ENCODE data around the gene TTLL5.

The TTLL5 gene

GRCh38 chr14:75805646-75806045 lies 144.6 kb downstream of the TTLL5 start:
- no peak for TF ChIP-seq CTCF (IDR thresholded peaks at IDR 0.05; ENCODE audit: borderline replicate concordance, insufficient read depth, low read depth, low read length)
- no peak overlapping the region for H3K4me3 ChIP-seq (ENCODE audit: low read depth, low read length)

DNA sequence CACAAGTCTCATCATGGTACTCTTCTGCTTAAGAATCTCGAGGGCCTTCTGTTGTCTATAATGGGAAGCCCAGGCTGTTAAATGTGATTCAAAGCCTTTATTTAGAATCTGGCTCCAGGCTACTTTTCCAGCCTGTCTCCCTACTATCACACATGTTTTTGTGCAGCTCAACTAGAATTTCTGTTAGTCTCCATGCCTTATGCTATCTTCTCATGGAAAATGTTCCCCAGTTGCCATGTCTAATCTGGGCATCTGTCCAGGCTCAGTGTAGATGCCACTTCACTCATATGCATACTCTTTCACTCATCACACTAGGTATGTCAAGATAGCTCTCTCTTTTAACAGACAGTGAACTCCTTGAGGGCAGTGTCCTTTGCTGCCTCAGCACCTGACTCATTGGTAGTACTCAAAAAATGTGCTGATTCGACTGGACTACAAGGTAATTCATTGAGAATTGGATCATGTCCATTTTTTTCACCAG lies 145.3 kb downstream of the TTLL5 start:
- no peak overlapping the region for H3K4me3 ChIP-seq (ENCODE audit: low read depth, low read length)
- TF ChIP-seq CTCF (IDR thresholded peaks at IDR 0.05; ENCODE audit: borderline replicate concordance, insufficient read depth, low read depth, low read length), result no peak

DNA sequence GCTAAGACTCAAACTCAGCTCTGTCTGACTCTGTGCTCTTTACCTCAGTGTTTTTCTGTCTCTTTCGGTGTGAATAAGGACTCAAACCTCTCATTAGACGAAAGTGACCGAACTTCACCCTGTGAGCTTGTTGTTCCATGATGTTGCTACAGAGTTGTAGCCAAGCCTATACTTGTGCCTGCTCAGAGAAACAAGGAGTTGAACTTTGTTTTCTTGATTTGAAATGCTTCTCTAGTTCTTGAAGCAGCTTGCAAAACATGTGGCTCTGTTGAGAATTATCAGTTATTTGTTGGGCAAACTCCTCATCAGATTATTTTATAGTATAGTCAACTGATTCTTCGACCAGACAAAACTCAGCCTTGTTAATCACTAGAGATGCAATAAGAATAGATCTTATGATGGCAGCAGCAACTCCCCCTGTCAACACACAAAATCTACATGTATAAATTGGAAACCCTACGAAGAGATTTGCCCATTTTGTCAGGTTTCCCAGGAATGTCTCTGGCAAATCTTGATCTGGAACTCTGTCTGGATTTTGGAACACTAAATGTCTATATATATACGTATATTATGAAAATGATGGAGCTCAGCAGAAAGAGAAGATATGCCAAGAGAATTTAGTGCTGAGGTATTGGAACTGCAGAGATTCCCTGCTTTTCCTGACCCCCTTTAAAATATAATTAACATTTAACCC lies 146.8 kb downstream of the TTLL5 start:
- no peak for TF ChIP-seq CTCF (IDR thresholded peaks at IDR 0.05; ENCODE audit: borderline replicate concordance, insufficient read depth, low read depth, low read length)
- no peak overlapping the region for H3K4me3 ChIP-seq (ENCODE audit: low read depth, low read length)

- no peak for TF ChIP-seq CTCF (IDR thresholded peaks at IDR 0.05; ENCODE audit: borderline replicate concordance, insufficient read depth, low read depth, low read length)
- H3K4me3 ChIP-seq (ENCODE audit: low read depth, low read length), result no peak overlapping the region
Observed at GRCh38 chr14:75811136-75811829, 150.2 kb downstream of the TTLL5 start.

DNA sequence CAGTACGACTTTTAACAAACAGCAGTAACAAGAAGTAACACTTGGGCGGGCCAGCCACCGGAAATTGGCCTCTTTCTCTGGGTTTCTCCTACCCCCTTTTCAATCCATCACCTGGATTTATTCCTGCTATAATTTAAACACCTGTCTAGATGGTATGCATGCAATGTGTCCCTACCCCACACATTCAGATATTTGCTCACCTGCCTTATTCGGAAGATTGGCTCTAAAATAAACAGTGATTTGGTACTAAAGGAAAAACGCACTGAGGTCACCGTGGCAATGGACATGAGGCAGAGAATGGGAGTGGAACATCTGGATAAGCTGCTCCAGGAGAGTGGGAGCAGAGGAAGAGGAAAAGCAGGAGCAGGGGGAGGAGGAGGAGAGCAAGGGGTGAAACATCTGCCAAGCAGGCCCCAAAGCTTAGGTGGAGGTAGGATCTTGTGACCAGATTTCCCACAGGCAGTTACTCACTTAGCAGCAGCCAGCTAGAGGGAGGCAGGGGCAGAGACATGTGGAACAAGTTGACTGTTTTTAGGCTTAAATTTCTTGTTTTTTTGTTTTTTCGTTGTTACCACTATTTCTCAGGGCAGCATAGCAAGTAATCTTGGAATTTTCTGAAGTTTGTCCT lies 150.9 kb downstream of the TTLL5 start:
- no peak for TF ChIP-seq CTCF (IDR thresholded peaks at IDR 0.05; ENCODE audit: borderline replicate concordance, insufficient read depth, low read depth, low read length)
- H3K4me3 ChIP-seq (ENCODE audit: low read depth, low read length), result no peak overlapping the region

- no peak overlapping the region for H3K4me3 ChIP-seq (ENCODE audit: low read depth, low read length)
- no peak for TF ChIP-seq CTCF (IDR thresholded peaks at IDR 0.05; ENCODE audit: borderline replicate concordance, insufficient read depth, low read depth, low read length)
Observed at GRCh38 chr14:75812622-75813021, 151.6 kb downstream of the TTLL5 start.

Data from GM12875 (cell line).